ENCODE measurements around the gene MELTF. TPM values are rescaled to one million over a fixed set of nuclear protein-coding genes. Genes with fewer than 3 reads are reported as not detected.
A peak's percentile ranks its signal among the peaks of the same experiment; 100 is the strongest.

Gene MELTF
- total and polyA plus RNA-seq, 9 of the 15 experiments (the other 6 are each of a cell fraction or from before 2014, with no cell fraction given), result 0.35 to 10.5 (median 4.5) TPM

- in situ Hi-C loops (cut with MboI), result loop anchor here (25.0 kb wide), 1 partner anchor 513 kb away; no protein-coding TSS in a partner anchor
- no peak for FAIRE-seq
Observed at GRCh38 chr3:196998966-196999760, 30.5 kb downstream of the MELTF start.

DNA sequence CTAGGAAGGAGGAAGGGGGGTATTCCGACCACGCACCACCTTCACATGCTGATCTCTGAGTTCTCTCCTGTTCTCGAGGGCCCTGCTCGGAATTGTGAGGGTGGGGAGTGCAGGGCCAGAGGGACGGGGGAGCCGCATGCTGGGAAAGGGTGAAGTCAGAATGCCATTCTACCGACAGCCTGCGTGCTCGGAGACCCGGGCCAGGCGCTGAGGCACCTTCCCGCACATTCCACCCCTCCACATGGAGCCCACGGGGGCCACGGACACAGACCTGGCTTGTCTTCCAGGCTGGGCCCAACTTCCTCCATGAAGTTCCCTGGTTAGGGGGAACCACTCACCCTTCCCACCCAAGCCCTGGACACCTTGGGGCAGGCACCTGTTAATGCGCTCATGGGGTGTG, 32.3 kb downstream of the MELTF start:
- no peak for DNase-seq (ENCODE audit: extremely low read depth in 1 of 4, low spot score in 3 of 4)
- CTCF ChIA-PET (ENCODE audit: low intra/inter-chr PET ratio), result no interaction called here
- Histone ChIP-seq H2AFZ (ENCODE audit: low read depth, low read length) (no peak overlapping the region), H3K79me2 (ENCODE audit: control insufficient read depth, insufficient read depth, low read length) (no peaks in the 10 kb centered on the region), H3K9me3 (replicated peaks; ENCODE audit: control insufficient read depth, insufficient read depth, low read depth, low read length) (no peaks in the 10 kb centered on the region), H4K20me1 (replicated peaks; ENCODE audit: control insufficient read depth, insufficient read depth, low read length) (no peaks in the 10 kb centered on the region), H3K4me2 (ENCODE audit: insufficient read depth, low read length) (no peak overlapping the region), H3K4me1 (replicated peaks in 1 of 2; ENCODE audit: control insufficient read depth in 2 of 2, insufficient read depth in 2 of 2, low read length in 2 of 2) (peaks cover 0 to 24% of the 10 kb centered on the region in 2 experiments; a peak in 2 of 5 replicates), H3K9me1 (ENCODE audit: control insufficient read depth, insufficient read depth, low read length) (no peaks in the 10 kb centered on the region), H3K4me3 (no peak overlapping the region), H3K9ac (ENCODE audit: insufficient read depth in 1 of 2, low read depth in 2 of 2, low read length in 2 of 2) (peak overlapping the region in 1 of 2 experiments; percentile 57; a peak in 2 of 4 replicates), H3K36me3 (ENCODE audit: control insufficient read depth, insufficient read depth, low read length) (no peaks in the 10 kb centered on the region), H3K27ac (ENCODE audit: extremely low read depth, low read depth, low read length) (no peak overlapping the region), H3K27me3 (ENCODE audit: control insufficient read depth in 2 of 2, insufficient read depth in 2 of 2, low read length in 2 of 2) (no peaks in the 10 kb centered on the region)
- BruUV-seq (replicated peaks), result no TSS peak
- no peak for FAIRE-seq
- 59% methylated on average over 12 of the region's 15 CpGs for WGBS (ENCODE audit: insufficient coverage, low coverage, missing lambda C conversion rate)
- POLR2A ChIA-PET, result interaction anchor here (0.6 to 1.7 kb wide), 4 partner anchors 27 to 786 kb away, joined by 3 to 4 read pairs (median 3); partner anchors contain the start of gene MELTF
- in situ Hi-C loops (cut with MboI), result loop anchor here (25.0 kb wide), 1 partner anchor 515 kb away; no protein-coding TSS in a partner anchor
- intact Hi-C loops (cut with micrococcal nuclease), result no loop called here
- no peak for ATAC-seq
- no peak for TF ChIP-seq PTRF (tag; IDR thresholded peaks at IDR 0.05)
- TF ChIP-seq TFE3 (CRISPR knock-in tag; IDR thresholded peaks at IDR 0.05), result no peak
- no peak for TF ChIP-seq AFF1 (IDR thresholded peaks at IDR 0.05; ENCODE audit: low read depth in 1 of 2, partially characterized antibody in 2 of 2)
- TF ChIP-seq ZNF23 (CRISPR knock-in tag; IDR thresholded peaks at IDR 0.05), result no peak
- no peak for TF ChIP-seq ZNF507 (tag; conservative IDR thresholded peaks at IDR 0.05)
- TF ChIP-seq CAMTA2 (CRISPR knock-in tag; conservative IDR thresholded peaks at IDR 0.05), result no peak
- TF ChIP-seq SUPT5H (IDR thresholded peaks at IDR 0.05), result no peak

More at GRCh38 chr3:196998966-196999760, 30.5 kb downstream of the MELTF start:
- no peaks in the 10 kb centered on the region for H3K79me2 ChIP-seq (ENCODE audit: control insufficient read depth, insufficient read depth, low read length)
- TF ChIP-seq ZNF507 (tag; conservative IDR thresholded peaks at IDR 0.05) (0 out of 2 replicates have a peak, but pooled peaks have one; percentile 44), ADNP (tag; IDR thresholded peaks at IDR 0.05) (no peak)
- no peaks in the 10 kb centered on the region for H4K20me1 ChIP-seq (replicated peaks; ENCODE audit: control insufficient read depth, insufficient read depth, low read length)
- H2AFZ ChIP-seq (ENCODE audit: low read depth, low read length), result no peak overlapping the region
- H3K9me3 ChIP-seq (replicated peaks; ENCODE audit: control insufficient read depth, insufficient read depth, low read depth, low read length), result no peaks in the 10 kb centered on the region
- no peaks in the 10 kb centered on the region for H3K9me1 ChIP-seq (ENCODE audit: control insufficient read depth, insufficient read depth, low read length)
- POLR2A ChIA-PET, result interaction anchor here (0.6 to 1.7 kb wide), 2 partner anchors 9 to 102 kb away, joined by 3 to 5 read pairs; no protein-coding TSS in a partner anchor
- H3K4me2 ChIP-seq (ENCODE audit: insufficient read depth, low read length), result no peak overlapping the region
- intact Hi-C loops (cut with micrococcal nuclease), result no loop called here
- no peak overlapping the region for H3K4me3 ChIP-seq
- H3K9ac ChIP-seq (ENCODE audit: insufficient read depth in 1 of 2, low read depth in 2 of 2, low read length in 2 of 2), result 0 out of 4 replicates have a peak overlapping the region, but pooled peaks of 1 of the 2 experiments have one; percentile 37
- no peaks in the 10 kb centered on the region for H3K36me3 ChIP-seq (ENCODE audit: control insufficient read depth, insufficient read depth, low read length)
- ATAC-seq, result no peak
- no peaks in the 10 kb centered on the region for H3K27me3 ChIP-seq (ENCODE audit: control insufficient read depth in 2 of 2, insufficient read depth in 2 of 2, low read length in 2 of 2)
- no peak for DNase-seq (ENCODE audit: extremely low read depth in 1 of 4, low spot score in 3 of 4)
- CTCF ChIA-PET (ENCODE audit: low intra/inter-chr PET ratio), result interaction anchor here (0.7 kb wide), 1 partner anchor 188 kb away, joined by 4 read pairs; no protein-coding TSS in a partner anchor
- no TSS peak for BruUV-seq (replicated peaks)
- WGBS (ENCODE audit: insufficient coverage, low coverage, missing lambda C conversion rate), result 73% methylated on average over 21 of the region's 21 CpGs
- H3K27ac ChIP-seq (ENCODE audit: extremely low read depth, low read depth, low read length), result no peak overlapping the region
- H3K4me1 ChIP-seq (replicated peaks in 1 of 2; ENCODE audit: control insufficient read depth in 2 of 2, insufficient read depth in 2 of 2, low read length in 2 of 2), result peaks cover 0 to 35% of the 10 kb centered on the region in 2 experiments; a peak in 3 of 5 replicates

Data from K562 (cell line).